ENCODE measurements around the gene C1orf226. TPM values are rescaled to one million over a fixed set of nuclear protein-coding genes. Genes with fewer than 3 reads are reported as not detected.

The C1orf226 gene
- polyA plus RNA-seq, 3 donors, result 15.3 to 15.9 (median 15.5) TPM

- DNase-seq (ENCODE audit: low read depth in 3 of 3, low spot score in 2 of 3), result no peak
Measured at GRCh38 chr1:162365284-162366020, 16.1 kb upstream of the C1orf226 start.

- no peak for DNase-seq (ENCODE audit: low read depth in 3 of 3, low spot score in 2 of 3)
Measured at GRCh38 chr1:162366149-162366548, 15.4 kb upstream of the C1orf226 start.

DNA sequence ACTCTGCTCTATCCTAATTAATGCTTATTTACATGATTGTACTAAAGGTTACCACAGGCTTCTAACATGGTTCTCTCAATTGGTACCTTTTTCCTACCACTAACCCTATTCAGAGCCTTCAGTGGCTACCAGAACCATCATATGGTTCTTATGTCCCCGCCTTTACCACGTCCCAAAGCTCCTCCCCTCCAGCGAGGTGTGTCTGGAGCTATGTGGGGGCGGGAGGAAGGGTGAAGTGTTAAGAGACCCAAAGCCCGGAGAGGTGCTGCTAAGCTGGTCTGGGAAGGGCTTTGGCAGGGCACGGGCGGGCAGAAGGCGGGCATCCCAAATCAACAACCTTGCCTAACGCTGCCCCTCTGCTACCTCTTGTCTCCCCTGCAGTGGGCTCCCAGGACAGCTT, 14.9 kb upstream of the C1orf226 start:
- DNase-seq (ENCODE audit: low read depth in 3 of 3, low spot score in 2 of 3), result no peak

- DNase-seq (ENCODE audit: low read depth in 3 of 3, low spot score in 2 of 3), result no peak
Measured at GRCh38 chr1:162367073-162367472, 14.5 kb upstream of the C1orf226 start.

DNA sequence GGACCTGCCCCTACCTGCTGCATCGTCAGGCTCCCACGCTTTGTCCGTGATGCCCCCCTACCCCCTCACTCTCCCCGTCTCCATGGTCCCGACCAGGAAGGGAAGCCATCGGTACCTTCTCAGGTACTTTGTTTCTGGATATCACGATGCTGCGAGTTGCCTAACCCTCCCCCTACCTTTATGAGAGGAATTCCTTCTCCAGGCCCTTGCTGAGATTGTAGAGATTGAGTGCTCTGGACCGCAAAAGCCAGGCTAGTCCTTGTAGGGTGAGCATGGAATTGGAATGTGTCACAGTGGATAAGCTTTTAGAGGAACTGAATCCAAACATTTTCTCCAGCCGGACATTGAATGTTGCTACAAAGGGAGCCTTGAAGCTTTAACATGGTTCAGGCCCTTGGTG, 13.8 kb upstream of the C1orf226 start:
- DNase-seq (ENCODE audit: low read depth in 3 of 3, low spot score in 2 of 3), result no peak

DNA sequence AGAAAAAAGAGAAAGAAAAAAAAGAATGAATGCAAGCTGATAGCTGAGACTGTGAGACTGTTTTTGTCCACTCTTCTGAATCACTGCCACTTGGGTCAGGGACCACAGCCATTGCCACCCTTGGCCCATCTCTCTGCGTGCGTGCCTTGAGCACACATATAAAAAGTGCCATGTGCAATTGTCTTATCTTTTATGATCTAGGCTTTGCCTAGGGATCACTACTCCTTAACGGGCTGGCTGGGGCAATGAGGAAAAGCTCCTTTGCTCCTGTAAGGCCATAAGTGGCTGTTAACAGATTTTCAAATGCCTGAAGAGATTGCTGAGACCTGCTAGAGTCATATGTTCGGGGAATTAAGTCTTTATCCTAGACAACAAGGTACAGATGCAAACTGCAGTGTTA, 13.1 kb upstream of the C1orf226 start:
- no peak for DNase-seq (ENCODE audit: low read depth in 3 of 3, low spot score in 2 of 3)

GRCh38 chr1:162369571-162369970, 12.0 kb upstream of the C1orf226 start:
- DNase-seq (ENCODE audit: low read depth in 3 of 3, low spot score in 2 of 3), result no peak

- no peak for DNase-seq (ENCODE audit: low read depth in 3 of 3, low spot score in 2 of 3)
Measured at GRCh38 chr1:162370161-162370560, 11.4 kb upstream of the C1orf226 start.

GRCh38 chr1:162370721-162371120, 10.8 kb upstream of the C1orf226 start:
- no peak for DNase-seq (ENCODE audit: low read depth in 3 of 3, low spot score in 2 of 3)

DNA sequence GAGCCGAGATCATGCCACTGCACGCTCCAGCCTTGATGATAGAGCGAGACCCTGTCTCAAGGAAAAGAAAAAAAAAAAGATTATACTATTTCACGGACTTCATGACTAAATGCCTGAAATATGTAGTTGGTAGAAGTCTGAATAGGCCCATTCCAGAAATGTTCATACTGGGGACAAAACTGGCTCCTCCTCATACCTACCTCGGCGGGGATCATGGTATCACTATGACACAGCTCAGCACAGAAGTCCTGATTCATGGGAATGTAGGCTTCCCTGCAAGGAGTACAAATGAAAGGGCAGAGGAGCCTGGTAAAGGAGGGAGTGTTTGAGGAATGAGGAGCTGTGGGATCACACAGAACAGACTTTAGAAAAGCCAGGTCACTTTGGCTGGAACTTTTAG, 9.9 kb upstream of the C1orf226 start:
- DNase-seq (ENCODE audit: low read depth in 3 of 3, low spot score in 2 of 3), result no peak

- no peak for DNase-seq (ENCODE audit: low read depth in 3 of 3, low spot score in 2 of 3)
Measured at GRCh38 chr1:162372159-162373071, 9.1 kb upstream of the C1orf226 start.

DNA sequence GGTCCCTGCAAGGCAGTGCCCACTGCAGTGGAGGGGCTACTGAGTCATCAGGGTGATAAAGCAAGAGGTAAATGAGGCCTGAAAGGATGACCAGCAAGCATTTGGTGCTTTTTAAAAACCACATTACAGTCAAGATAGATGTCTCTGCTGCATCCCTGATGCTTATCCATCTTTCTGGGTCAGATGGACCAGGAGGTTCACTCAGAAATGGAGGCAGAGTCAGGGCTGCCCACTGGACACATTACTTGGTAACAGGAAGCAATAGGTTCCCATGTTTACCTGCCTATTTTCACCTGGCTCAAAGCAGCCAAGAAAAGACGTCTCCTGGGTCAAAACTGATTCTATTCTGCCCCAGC, 8.5 kb upstream of the C1orf226 start:
- no peak for DNase-seq (ENCODE audit: low read depth in 3 of 3, low spot score in 2 of 3)

DNA sequence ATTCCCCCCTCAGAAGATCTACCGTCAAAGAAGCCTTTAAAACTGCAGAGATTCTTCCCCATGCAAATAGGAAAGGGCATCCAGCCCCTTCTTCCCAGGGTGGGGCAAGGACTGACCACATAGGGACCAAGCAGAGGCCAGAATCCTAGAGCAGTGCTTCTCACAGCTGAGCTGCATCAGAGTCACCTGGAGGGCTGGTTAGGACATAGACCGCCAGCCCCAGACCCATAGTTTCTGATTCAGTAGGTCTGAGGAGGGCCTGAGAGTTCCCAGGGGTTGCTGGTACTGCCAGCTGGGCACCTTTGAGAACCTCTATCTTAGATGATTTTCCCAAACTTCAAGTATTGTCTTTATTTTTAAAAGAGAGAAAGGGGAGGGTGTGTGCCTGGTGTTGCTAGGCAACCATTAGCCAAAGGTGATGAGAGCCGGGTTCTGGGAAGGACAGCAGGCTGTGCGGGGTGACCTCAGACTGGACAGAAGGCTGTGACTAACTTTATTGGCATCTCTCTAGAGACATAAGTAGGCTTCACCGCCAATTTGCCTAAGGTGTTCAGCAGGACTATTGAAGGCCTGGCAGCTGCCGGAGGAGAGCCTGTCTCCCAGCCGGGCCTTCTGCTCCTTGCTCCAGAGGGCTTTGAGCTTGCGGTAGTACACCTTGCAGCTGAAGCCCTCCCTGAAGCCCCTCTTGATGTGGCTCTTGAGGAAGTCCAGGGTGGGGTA, 7.8 kb upstream of the C1orf226 start:
- no peak for DNase-seq (ENCODE audit: low read depth in 3 of 3, low spot score in 2 of 3)

DNA sequence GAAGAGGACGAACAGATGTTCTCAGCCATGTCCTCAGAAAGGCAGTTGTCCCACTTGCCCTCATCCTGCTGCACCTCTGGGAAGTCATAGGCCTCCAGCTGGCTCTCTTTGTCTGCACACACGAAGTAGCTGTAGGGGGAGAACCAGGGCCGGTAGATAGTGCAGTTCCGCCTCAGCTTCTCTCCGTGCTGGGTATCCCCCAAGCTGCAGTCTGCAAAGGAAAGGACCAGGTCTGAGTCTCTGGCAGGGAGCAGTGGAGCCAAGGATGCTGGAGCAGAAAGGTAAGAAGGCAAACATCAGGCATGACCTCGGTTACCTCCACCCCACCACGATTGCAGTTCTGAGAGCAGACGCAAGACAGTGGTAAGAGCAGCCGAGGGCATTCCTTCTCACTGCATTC, 7.1 kb upstream of the C1orf226 start:
- no peak for DNase-seq (ENCODE audit: low read depth in 3 of 3, low spot score in 2 of 3)

DNA sequence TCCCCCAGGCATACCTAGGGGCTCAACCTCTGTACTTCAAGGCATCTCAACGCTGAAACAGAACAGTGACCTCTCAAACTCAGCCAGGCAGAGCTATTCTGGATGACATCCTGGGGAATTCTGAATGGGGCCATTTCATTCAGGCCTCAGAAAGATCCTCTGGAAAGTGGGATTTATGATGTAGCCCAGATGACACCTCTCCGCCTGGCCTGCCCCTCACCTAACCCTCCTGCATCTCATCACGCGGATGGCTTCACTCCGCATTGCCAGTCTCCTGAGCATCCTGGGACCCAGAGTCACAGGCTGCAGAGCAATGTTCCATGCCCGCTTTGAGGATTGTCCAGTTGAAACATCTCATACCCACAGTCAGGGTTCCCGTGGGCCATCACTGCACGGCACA, 6.1 kb upstream of the C1orf226 start:
- DNase-seq (ENCODE audit: low read depth in 3 of 3, low spot score in 2 of 3), result no peak

GRCh38 chr1:162376691-162377090, 4.8 kb upstream of the C1orf226 start, which contains the start of gene SPATA46:
SPATA46 (minus strand) TSS chr1:162376854; CDS start chr1:162376790, 64 bp downstream.
- no peak for DNase-seq (ENCODE audit: low read depth in 3 of 3, low spot score in 2 of 3)

GRCh38 chr1:162380061-162380846, 1.3 kb upstream of the C1orf226 start:
- DNase-seq (ENCODE audit: low read depth in 3 of 3, low spot score in 2 of 3), result no peak

GRCh38 chr1:162381941-162382750, 618 bp downstream of the C1orf226 start:
- no peak for DNase-seq (ENCODE audit: low read depth in 3 of 3, low spot score in 2 of 3)

GRCh38 chr1:162383091-162383490, 1.6 kb downstream of the C1orf226 start:
- no peak for DNase-seq (ENCODE audit: low read depth in 3 of 3, low spot score in 2 of 3)

DNA sequence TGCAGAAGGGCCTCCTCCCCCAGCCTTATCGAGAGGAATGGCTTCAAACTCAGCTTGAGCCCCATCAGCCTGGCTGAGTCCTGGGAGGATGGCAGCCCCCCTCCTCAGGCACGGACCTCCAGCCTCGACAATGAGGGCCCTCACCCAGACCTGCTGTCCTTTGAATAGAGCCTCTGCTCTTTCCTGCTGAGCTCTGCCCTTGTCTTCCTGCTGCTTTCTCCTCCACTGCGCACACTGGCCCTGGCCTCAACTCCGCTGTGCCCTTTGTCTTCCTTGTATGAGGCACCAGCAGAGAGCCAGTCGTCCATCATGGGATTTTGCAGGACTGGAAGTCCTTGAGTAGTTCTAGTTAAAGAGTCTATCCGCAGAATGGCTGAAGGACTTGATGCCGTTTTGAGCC, 2.0 kb downstream of the C1orf226 start:
- DNase-seq (ENCODE audit: low read depth in 3 of 3, low spot score in 2 of 3), result no peak

Measured in right renal cortex interstitium (tissue), 3 donors.